Activated CD4-positive, alpha-beta T cell treated with anti-CD3 and anti-CD28 coated beads, Interleukin-2, amount 10 ng/mL, durations not matched to agents 24 days and 14 days (primary cell): ENCODE measurements around the gene PLCB2. TPM values are rescaled to one million over a fixed set of nuclear protein-coding genes. Genes with fewer than 3 reads are reported as not detected.
A peak's percentile ranks its signal among the peaks of the same experiment; 100 is the strongest.

Source experiments
- DNase-seq: peaks from one replicate; pipeline ENCODE4 v3.0.0; 2022
- H3K27ac Mint-ChIP-seq: one replicate; pipeline ENCODE4 v1.8.0; 2022; ENCODE audit warnings: mild to moderate bottlenecking, mixed read lengths
- H3K27me3 Mint-ChIP-seq: one replicate; pipeline ENCODE4 v1.8.0; 2022; ENCODE audit warnings: mixed read lengths
- H3K36me3 Mint-ChIP-seq: one replicate; pipeline ENCODE4 v1.8.0; 2022; ENCODE audit warnings: low read depth, mild to moderate bottlenecking, mixed read lengths
- H3K4me1 Mint-ChIP-seq: one replicate; pipeline ENCODE4 v1.8.0; 2021; ENCODE audit warnings: mixed read lengths
- H3K4me3 Mint-ChIP-seq: one replicate; pipeline ENCODE4 v1.8.0; 2022; ENCODE audit warnings: mild to moderate bottlenecking, moderate library complexity, mixed read lengths
- H3K9me3 Mint-ChIP-seq: one replicate; pipeline ENCODE4 v1.8.0; 2021; ENCODE audit warnings: mixed read lengths
- intact Hi-C: fragments of 100-400 bp; cut with micrococcal nuclease; formaldehyde crosslinking; loops from one replicate; pipeline ENCODE4 v1.15.1; 2023
- total RNA-seq: library from RNA; stranded (reverse); gene quantifications from 2 replicates; pipeline ENCODE4 v1.2.3, GENCODE V29; 2022

PLCB2 gene
- total RNA-seq, 1 donor from 2014 or later = 95.7 TPM

DNA sequence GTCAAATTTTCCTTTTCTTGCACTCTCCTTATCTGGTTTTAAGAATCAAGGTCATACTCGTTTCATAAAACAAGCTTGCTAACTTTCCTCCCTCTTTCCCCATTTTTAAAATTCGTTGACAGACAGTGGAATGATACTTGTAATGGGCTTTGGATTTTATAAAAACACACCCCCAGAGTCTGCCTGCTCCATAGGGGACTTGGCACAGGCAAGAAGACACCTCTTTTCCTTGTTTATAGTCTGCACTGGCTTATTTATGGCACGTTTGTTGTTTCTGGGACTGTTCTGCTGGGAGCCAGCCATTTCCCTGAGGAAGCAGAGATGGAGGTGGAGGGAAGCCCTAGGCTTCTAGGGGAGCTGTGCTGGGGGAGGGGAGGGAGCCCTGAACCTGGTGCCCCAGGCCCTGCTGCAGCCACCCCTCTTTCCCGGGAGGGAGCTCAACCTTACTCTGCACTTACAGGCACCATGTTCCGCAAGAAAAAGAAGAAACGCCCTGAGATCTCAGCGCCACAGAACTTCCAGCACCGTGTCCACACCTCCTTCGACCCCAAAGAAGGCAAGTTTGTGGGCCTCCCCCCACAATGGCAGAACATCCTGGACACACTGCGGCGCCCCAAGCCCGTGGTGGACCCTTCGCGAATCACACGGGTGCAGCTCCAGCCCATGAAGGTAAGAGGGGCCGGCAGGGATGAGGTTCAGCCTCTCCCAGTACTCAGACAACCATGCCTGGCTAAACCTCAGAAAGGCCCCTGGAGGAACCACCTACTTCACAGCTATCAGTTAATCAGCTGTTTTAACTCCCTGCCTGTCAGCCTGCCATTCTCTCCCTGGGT is 43.2 kb downstream of the PLCB2 start:
- H3K36me3 Mint-ChIP-seq = no peaks in the 10 kb centered on the region
- no peak overlapping the region for H3K27ac Mint-ChIP-seq
- H3K4me1 Mint-ChIP-seq = no peaks in the 10 kb centered on the region
- H3K27me3 Mint-ChIP-seq = peaks cover 17% of the 10 kb centered on the region
- H3K9me3 Mint-ChIP-seq = no peaks in the 10 kb centered on the region
- DNase-seq = no peak
- H3K4me3 Mint-ChIP-seq = no peak overlapping the region
- intact Hi-C loops = no loop called here

DNA sequence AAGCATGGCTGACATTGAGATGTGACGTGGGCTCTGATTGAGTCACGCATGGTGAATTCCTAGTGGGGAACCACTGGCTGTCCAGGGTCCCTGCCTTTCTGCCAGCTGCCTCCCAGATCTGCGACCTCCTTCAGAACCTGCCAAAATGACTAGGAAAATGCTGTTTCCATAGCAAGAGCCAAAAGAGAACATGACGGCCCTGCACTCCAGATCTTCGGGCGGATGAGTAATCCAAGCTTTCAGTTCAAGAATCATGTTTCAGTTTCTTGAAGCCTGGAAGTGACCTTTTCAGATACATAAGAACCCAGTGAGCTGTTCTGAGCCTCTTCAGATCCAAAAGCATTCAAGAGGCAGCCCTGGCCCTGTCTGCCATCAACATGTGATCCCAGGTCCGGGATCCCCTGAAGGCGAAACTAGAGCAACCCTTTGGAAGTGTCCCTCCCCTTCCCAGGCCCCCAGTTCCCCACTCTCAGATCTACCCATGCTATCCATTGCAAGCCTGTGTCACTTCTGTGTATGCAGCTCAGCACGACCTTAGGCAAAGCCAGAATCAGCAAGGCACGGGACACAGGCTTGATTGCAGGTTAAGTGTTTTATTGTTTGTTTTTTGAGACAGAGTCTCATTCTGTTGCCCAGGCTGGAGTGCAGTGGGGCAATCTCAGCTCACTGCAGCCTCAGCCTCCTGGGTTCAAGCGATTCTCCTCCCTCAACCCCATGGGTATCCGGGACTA is 44.5 kb downstream of the PLCB2 start:
- Mint-ChIP-seq H3K27me3 (peaks cover 19% of the 10 kb centered on the region), H3K4me3 (no peak overlapping the region), H3K4me1 (no peaks in the 10 kb centered on the region), H3K9me3 (no peaks in the 10 kb centered on the region), H3K27ac (no peak overlapping the region), H3K36me3 (no peaks in the 10 kb centered on the region)
- intact Hi-C loops = no loop called here
- no peak for DNase-seq

DNA sequence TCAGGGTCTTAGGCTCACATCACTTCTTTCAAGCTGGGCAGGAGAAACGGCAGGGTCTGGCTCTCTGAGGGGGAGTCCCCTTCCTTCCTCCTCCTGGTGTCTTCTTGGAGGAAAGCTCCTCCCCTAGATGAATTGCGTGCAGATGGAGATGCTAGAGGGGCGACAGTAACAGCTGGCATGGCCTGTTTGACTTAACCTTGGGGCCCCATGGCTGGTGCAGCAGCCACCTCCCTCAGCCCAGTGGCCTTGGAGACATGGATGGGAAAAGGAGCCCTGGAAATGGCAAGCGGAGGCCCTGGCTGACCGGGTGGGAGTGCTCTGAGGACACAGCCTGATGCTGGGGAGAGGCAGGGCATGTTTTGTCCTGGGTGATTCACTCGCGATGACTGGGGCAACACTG is 48.7 kb downstream of the PLCB2 start:
- Mint-ChIP-seq H3K27ac (no peak overlapping the region), H3K27me3 (peaks cover 27% of the 10 kb centered on the region), H3K4me3 (no peak overlapping the region), H3K4me1 (no peaks in the 10 kb centered on the region), H3K9me3 (no peaks in the 10 kb centered on the region), H3K36me3 (no peaks in the 10 kb centered on the region)
- intact Hi-C loops = no loop called here
- DNase-seq = no peak

DNA sequence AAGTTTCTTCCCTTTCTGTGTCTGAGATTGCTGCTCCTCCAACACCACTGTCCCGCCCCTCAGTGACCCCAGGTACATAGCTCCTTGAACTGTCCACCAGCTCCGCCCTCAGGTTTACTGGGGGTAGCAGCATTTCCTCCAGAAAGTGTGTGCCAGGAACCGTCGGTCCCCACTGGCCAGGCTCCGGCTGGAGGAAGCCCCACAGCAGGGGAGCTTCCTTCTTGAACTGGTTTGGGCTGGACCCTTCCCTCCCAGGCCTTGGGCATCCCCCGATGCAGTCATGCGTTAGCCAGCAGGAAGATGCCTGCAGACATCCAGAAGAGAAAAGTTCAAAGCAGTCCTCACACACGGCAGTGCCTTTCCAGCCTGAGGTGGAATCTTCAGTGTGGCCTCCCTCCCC is 49.2 kb downstream of the PLCB2 start:
- Mint-ChIP-seq H3K36me3 (no peaks in the 10 kb centered on the region), H3K4me1 (peaks cover 2% of the 10 kb centered on the region), H3K27ac (no peak overlapping the region), H3K9me3 (no peaks in the 10 kb centered on the region), H3K27me3 (peaks cover 32% of the 10 kb centered on the region), H3K4me3 (no peak overlapping the region)
- intact Hi-C loops = no loop called here
- no peak for DNase-seq

DNA sequence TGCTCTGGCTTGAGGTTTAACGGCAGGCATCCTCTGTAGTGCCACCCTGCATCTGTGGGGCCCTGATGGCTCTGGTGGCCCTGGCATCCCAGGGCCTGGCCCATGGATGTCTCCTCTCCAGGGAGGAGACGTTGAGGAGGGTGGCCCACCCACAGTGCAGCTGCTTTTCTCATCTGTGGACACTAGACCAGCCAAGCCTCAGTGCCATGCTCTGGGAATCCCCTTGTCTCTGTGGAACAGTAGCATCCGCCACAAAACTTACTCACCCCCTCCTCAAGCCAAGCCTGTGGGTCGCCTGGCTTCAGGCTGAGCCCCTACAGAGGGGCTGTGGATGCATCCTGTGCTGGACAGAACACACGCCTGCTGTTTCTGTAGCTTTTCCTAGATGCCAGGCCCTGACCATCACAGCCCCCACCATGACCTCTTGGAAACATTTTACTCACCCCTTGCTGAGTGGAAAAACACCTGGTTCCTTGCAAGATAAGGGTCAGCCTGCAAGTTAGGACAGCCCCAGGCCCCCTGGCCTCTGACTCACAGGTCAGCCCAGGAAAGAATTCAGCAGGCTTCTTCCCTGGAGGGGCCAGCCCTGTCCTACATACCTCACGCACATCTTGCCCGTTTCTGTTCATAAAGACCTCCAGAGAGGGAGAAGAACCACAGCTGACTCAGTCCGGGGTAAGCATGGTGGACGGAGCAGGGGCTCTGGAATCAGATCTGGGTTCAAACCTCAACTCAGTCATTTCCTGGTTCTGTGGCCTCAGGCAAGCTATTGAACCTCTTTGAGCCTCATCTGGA is 49.9 kb downstream of the PLCB2 start:
- Mint-ChIP-seq H3K4me3 (no peak overlapping the region), H3K27me3 (peaks cover 33% of the 10 kb centered on the region), H3K9me3 (no peaks in the 10 kb centered on the region), H3K36me3 (no peaks in the 10 kb centered on the region), H3K4me1 (peaks cover 7% of the 10 kb centered on the region), H3K27ac (no peak overlapping the region)
- DNase-seq = no peak
- intact Hi-C loops = no loop called here

DNA sequence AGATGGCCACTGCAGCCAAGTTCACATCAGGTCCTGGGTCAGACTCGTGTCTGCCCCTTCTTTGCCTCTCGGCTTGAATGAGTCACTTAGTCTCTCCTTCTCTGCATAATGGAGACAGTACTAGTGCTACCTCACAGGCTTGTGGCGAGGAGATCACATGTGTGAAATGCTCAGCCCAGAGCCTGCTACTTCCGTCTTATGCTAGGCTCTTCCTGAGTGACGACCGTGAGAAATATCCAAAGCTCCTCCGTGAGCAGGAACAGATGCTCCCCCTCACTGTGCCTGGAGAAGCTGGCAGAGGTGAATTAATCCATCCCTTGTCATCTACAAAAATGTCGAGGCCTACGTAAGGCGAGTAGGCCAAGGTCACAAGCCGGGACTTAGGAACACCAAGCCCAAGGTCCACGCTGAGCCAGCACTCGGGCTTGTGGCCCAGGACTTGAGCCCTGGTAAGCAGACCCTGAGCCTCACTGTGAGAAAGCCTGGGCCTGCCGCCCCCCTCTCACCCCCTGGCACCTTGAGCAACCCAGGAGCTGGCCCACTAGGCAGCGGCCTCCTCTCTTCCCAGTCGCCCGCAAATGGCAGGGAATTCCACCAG is 51.0 kb downstream of the PLCB2 start:
- H3K36me3 Mint-ChIP-seq = no peaks in the 10 kb centered on the region
- H3K27ac Mint-ChIP-seq = no peak overlapping the region
- no peak for DNase-seq
- H3K27me3 Mint-ChIP-seq = peaks cover 28% of the 10 kb centered on the region
- no peak overlapping the region for H3K4me3 Mint-ChIP-seq
- peaks cover 7% of the 10 kb centered on the region for H3K4me1 Mint-ChIP-seq
- intact Hi-C loops = no loop called here
- no peaks in the 10 kb centered on the region for H3K9me3 Mint-ChIP-seq

DNA sequence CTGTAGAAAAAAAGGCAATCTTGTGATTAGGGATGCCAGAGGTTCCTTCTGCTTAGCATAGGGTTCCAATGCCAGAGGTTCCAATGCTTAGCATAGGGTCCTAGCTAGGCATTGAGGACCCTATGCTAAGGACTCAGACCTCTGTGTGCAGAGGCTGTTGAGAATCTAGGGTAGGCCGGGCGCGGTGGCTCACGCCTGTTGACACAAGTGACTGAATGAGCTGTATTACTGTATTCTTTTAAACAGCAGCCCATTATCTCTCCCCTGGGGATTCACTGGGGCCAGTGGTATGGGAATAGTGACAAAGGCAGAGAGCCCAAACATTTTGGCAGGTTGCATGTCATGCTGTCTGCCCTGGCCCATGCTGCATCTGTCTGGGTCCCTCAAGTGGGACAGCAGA is 52.7 kb downstream of the PLCB2 start:
- no peak overlapping the region for H3K27ac Mint-ChIP-seq
- no peaks in the 10 kb centered on the region for H3K36me3 Mint-ChIP-seq
- intact Hi-C loops = no loop called here
- no peaks in the 10 kb centered on the region for H3K9me3 Mint-ChIP-seq
- DNase-seq = no peak
- peaks cover 7% of the 10 kb centered on the region for H3K4me1 Mint-ChIP-seq
- H3K27me3 Mint-ChIP-seq = peaks cover 37% of the 10 kb centered on the region
- no peak overlapping the region for H3K4me3 Mint-ChIP-seq

DNA sequence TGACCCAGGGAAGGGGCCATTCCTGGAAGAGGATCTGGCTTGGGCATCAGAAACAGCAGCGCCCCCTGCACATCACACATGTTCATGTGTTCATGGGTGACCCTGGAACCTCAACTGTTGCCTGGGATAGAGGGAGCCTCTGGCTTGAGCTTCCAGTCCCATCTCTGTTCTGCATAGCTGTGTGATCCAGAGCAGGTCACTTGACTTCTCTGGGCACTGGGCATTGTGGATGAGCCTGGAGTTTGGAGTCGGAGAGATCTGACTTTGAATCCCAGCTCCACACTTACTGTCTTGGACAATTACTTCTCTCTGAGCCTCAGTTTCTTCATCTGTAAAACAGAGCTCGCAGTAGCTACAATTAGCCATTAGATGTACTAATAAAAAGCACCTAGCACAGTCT is 53.3 kb downstream of the PLCB2 start:
- Mint-ChIP-seq H3K36me3 (no peaks in the 10 kb centered on the region), H3K27me3 (peaks cover 40% of the 10 kb centered on the region), H3K27ac (no peak overlapping the region), H3K4me3 (no peak overlapping the region), H3K9me3 (no peaks in the 10 kb centered on the region), H3K4me1 (peaks cover 7% of the 10 kb centered on the region)
- DNase-seq = no peak
- intact Hi-C loops = no loop called here

DNA sequence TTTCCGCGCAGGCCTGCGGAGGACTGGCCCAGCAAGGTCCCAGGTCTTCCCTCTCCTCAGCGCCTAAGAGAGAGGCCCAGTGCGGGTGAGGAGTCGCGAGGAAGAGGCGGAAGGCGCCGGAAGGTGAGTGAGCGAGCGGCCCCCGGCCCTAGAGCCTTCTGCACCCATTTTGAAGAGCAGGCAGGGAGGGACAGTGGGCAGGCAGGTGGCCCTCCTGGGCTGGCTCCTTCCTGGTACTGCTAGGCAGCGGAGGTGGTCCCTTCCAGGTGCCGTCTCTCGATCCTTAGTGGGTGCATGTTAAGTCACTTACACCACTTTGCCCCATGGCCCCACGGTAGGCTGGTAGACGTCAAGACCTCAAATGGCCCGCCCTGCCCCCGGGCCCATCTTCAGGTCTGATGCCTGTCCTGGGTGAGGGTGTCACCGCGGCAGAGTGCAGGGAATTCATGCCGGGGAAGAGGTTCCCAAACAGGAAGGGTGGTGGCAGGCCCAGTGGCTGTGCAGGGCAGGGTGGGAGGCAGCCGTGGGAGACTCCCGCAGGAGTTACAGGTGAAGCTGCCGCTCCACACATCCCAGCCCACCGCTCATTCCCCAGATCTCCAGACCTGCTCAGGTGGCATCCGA is 54.5 kb downstream of the PLCB2 start:
- DNase-seq = no peak
- H3K4me3 Mint-ChIP-seq = peak overlapping the region; percentile 82
- no peak overlapping the region for H3K27ac Mint-ChIP-seq
- peaks cover 7% of the 10 kb centered on the region for H3K4me1 Mint-ChIP-seq
- intact Hi-C loops = no loop called here
- H3K27me3 Mint-ChIP-seq = peaks cover 38% of the 10 kb centered on the region
- H3K9me3 Mint-ChIP-seq = no peaks in the 10 kb centered on the region
- no peaks in the 10 kb centered on the region for H3K36me3 Mint-ChIP-seq

DNA sequence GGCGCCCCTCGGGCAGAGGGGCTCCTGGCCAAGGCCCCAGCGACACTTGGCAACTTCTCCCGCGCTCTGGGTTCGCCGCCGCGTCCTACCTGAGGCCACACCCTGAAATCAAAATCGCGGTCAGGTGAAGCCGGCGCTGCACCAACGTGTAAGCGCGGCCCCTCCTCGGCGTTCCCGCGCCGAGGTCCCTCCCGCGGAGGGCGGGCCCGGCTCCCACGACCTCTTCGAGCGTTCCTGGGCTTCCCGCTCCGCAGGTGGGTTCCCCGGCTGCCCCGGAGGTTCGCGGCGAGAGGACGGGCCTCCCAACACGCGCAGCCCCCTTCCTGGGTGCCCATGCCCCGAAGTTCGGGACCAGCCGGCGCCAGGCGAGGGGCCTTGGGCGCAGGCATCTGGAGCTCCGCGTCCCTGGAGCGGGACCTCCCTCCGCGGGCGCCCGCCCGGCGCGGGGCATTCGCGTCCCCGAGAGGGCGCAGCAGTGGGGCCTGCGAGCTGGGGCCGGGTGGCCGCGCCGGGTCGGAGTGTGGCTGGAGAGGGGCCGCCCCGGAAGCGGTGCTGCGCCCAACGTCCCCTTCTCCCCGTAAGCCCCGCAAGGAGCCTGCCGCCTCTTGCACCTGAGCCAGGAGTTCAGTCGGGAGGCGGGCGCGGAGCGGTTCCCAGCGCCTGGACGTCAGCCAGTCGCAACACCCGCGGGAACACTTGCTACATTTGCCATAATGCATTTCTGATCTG is 55.1 kb downstream of the PLCB2 start:
- intact Hi-C loops = no loop called here
- DNase-seq = peak; percentile 70
- no peak overlapping the region for H3K27ac Mint-ChIP-seq
- H3K4me1 Mint-ChIP-seq = peaks cover 7% of the 10 kb centered on the region
- peak overlapping the region; percentile 82 for H3K4me3 Mint-ChIP-seq
- H3K36me3 Mint-ChIP-seq = no peaks in the 10 kb centered on the region
- no peaks in the 10 kb centered on the region for H3K9me3 Mint-ChIP-seq
- peaks cover 38% of the 10 kb centered on the region for H3K27me3 Mint-ChIP-seq

DNA sequence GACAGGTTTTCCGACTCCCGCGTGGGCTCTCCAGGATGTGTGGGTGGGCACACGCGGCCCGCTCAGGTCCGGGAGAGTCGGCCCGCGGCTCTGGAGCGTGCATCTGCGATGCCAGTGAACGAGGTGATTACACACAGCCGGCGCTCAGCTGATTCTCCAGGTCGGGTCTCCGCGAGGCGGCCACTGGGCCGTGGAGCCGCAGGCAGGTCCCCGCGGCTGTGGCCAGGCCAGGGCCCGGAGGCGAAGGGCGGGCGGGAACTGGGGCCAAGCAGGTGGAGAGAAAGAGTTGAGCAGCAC is 55.6 kb downstream of the PLCB2 start:
- no peak overlapping the region for H3K27ac Mint-ChIP-seq
- DNase-seq = no peak
- H3K4me1 Mint-ChIP-seq = peaks cover 7% of the 10 kb centered on the region
- intact Hi-C loops = no loop called here
- H3K27me3 Mint-ChIP-seq = peaks cover 38% of the 10 kb centered on the region
- no peaks in the 10 kb centered on the region for H3K9me3 Mint-ChIP-seq
- H3K36me3 Mint-ChIP-seq = no peaks in the 10 kb centered on the region
- H3K4me3 Mint-ChIP-seq = no peak overlapping the region

DNA sequence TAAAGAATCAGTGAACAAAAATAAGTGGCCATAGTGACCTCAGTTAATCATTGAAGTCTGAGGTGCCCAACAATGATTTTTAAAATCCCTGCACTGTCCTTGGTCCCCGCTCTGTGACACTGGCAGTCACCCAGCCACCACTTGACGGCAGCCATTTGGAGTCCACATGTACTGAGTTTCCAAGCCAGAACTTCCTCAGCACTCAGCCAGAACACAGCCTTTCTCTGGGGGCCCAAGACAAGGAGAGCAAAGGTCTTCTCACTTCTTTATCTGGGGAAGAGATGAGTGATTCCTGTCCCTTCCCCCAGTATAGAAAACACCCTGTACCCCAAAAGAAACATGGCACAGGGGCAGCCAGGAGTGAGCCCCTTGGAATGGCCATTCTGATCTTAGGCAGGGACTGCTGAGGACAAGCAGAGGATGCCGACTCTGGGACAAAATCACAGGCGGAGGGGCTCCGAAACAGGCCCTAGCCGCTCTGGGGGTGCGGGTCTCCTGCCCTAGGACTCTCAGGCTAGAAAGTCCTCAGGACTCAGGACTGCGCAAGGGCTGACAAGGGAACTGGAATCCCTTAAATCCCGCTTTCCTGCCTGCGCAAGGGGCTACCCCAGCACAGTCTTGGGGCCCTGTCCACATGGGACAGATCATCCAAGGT is 56.1 kb downstream of the PLCB2 start:
- H3K9me3 Mint-ChIP-seq = no peaks in the 10 kb centered on the region
- intact Hi-C loops = no loop called here
- DNase-seq = no peak
- H3K4me3 Mint-ChIP-seq = peak overlapping the region; percentile 39
- H3K36me3 Mint-ChIP-seq = no peaks in the 10 kb centered on the region
- peaks cover 7% of the 10 kb centered on the region for H3K4me1 Mint-ChIP-seq
- H3K27ac Mint-ChIP-seq = no peak overlapping the region
- peaks cover 38% of the 10 kb centered on the region for H3K27me3 Mint-ChIP-seq
